ENCODE measurements around the gene SENP1. TPM values are rescaled to one million over a fixed set of nuclear protein-coding genes. Genes with fewer than 3 reads are reported as not detected.

The SENP1 gene
- total and polyA plus RNA-seq, 2 donors (not counting 3 experiments of a cell fraction or from before 2014, with no cell fraction given): 9.9 to 20.5 TPM

DNA sequence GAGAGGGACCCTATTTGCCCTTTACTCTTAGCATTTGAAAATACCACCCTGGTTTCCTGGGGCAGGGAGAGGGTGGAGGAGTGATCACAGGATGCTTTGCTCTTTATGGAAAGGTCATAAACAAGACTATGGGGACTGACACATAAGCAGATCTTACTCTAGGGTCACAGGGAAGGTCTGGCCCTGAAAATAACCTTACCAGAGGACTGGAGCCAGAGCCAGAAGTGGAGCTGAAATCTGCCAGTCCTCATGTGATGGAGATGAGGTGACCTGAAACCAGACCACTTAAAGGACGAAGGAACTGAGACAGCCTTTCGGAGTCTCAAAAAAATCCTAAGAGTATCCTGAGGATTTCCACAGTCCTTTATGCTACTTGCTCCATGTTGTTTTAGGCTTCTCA is 25.6 kb upstream of the SENP1 start:
- Histone ChIP-seq H3K9ac (replicated peaks; ENCODE audit: extremely low read depth, insufficient read depth, low read length) (no peak overlapping the region), H3K27me3 (ENCODE audit: control insufficient read depth in 2 of 2, insufficient read depth in 2 of 2, low read length in 2 of 2) (no peaks in the 10 kb centered on the region), H4K20me1 (replicated peaks; ENCODE audit: control insufficient read depth, extremely low read depth, insufficient read depth, low read length) (no peaks in the 10 kb centered on the region), H3K9me1 (replicated peaks; ENCODE audit: control insufficient read depth, extremely low read depth, insufficient read depth, low read length) (no peaks in the 10 kb centered on the region), H2AFZ (ENCODE audit: low read depth, low read length) (no peak overlapping the region), H3K9me3 (replicated peaks; ENCODE audit: control insufficient read depth, insufficient read depth, low read length) (no peaks in the 10 kb centered on the region), H3K27ac (ENCODE audit: insufficient read depth, low read depth, low read length) (no peak overlapping the region), H3K36me3 (ENCODE audit: control insufficient read depth in 2 of 2, extremely low read depth in 1 of 2, insufficient read depth in 2 of 2, low read length in 2 of 2) (peaks cover 19 to 32% of the 10 kb centered on the region in 2 experiments), H3K4me1 (ENCODE audit: control insufficient read depth, extremely low read depth, insufficient read depth, low read length) (peaks cover 3% of the 10 kb centered on the region), H3K4me3 (replicated peaks in 1 of 3; ENCODE audit: insufficient read depth in 1 of 3, low read depth in 1 of 3, low read length in 3 of 3) (no peak overlapping the region), H3K79me2 (ENCODE audit: control insufficient read depth, insufficient read depth, low read length) (peaks cover 4% of the 10 kb centered on the region), H3K4me2 (ENCODE audit: insufficient read depth, low read length) (no peak overlapping the region)
- CTCF ChIA-PET: no interaction called here
- intact Hi-C loops (cut with micrococcal nuclease): no loop called here
- FAIRE-seq (no peak), DNase-seq (ENCODE audit: low read depth, low spot score) (no peak)
- POLR2A ChIA-PET: no interaction called here
- BruUV-seq (replicated peaks): no TSS peak
- dilution Hi-C loops (cut with MboI; ENCODE audit: extremely low pct_ligation_motif_present, low sequenced_read_pairs): no loop called here
- TF ChIP-seq JUN (IDR thresholded peaks at IDR 0.05; ENCODE audit: borderline replicate concordance, insufficient read depth, insufficient read length, low read depth): no peak
- no peak for TF ChIP-seq EZH2 (IDR thresholded peaks at IDR 0.05; ENCODE audit: borderline replicate concordance, low read depth, low read length, severe bottlenecking)
- no peak for TF ChIP-seq MYC (IDR thresholded peaks at IDR 0.05; ENCODE audit: low read depth, low read length)
- TF ChIP-seq POLR2A (IDR thresholded peaks at IDR 0.05; ENCODE audit: low read depth, low read length): no peak

DNA sequence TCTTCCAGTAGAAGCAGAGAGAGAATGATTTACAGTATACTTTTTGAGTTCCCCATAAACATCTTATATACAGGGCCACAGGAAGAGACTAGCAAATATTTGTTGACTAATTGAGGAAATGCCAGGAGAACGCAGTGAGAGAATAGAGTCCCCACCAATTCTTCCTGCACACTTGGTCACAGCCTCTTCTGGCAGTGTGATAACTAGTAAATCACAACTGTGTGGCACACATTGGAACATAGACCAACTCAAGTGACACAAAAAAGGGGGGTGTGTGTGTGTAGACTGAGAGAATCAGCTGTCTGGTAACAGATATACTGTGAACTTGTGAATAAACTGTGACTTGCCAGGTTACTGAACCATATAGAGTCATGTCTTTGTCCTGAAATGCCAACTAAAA is 23.5 kb upstream of the SENP1 start:
- no peaks in the 10 kb centered on the region for H4K20me1 ChIP-seq (replicated peaks; ENCODE audit: control insufficient read depth, extremely low read depth, insufficient read depth, low read length)
- H3K9me3 ChIP-seq (replicated peaks; ENCODE audit: control insufficient read depth, insufficient read depth, low read length): no peaks in the 10 kb centered on the region
- peaks cover 3% of the 10 kb centered on the region for H3K4me1 ChIP-seq (ENCODE audit: control insufficient read depth, extremely low read depth, insufficient read depth, low read length)
- DNase-seq (ENCODE audit: low read depth, low spot score) (no peak), FAIRE-seq (no peak)
- CTCF ChIA-PET: no interaction called here
- no peaks in the 10 kb centered on the region for H3K27me3 ChIP-seq (ENCODE audit: control insufficient read depth in 2 of 2, insufficient read depth in 2 of 2, low read length in 2 of 2)
- no peak overlapping the region for H3K9ac ChIP-seq (replicated peaks; ENCODE audit: extremely low read depth, insufficient read depth, low read length)
- no peak overlapping the region for H3K27ac ChIP-seq (ENCODE audit: insufficient read depth, low read depth, low read length)
- H3K4me2 ChIP-seq (ENCODE audit: insufficient read depth, low read length): no peak overlapping the region
- BruUV-seq (replicated peaks): no TSS peak
- H3K79me2 ChIP-seq (ENCODE audit: control insufficient read depth, insufficient read depth, low read length): peaks cover 4% of the 10 kb centered on the region
- dilution Hi-C loops (cut with MboI; ENCODE audit: extremely low pct_ligation_motif_present, low sequenced_read_pairs): no loop called here
- POLR2A ChIA-PET: no interaction called here
- no peak overlapping the region for H3K4me3 ChIP-seq (replicated peaks in 1 of 3; ENCODE audit: insufficient read depth in 1 of 3, low read depth in 1 of 3, low read length in 3 of 3)
- H2AFZ ChIP-seq (ENCODE audit: low read depth, low read length): no peak overlapping the region
- peaks cover 17 to 22% of the 10 kb centered on the region in 2 experiments for H3K36me3 ChIP-seq (ENCODE audit: control insufficient read depth in 2 of 2, extremely low read depth in 1 of 2, insufficient read depth in 2 of 2, low read length in 2 of 2)
- TF ChIP-seq POLR2AphosphoS5 (IDR thresholded peaks at IDR 0.05; ENCODE audit: insufficient read depth, low read depth, low read length) (no peak), MYC (IDR thresholded peaks at IDR 0.05; ENCODE audit: low read depth, low read length) (no peak), GATA2 (IDR thresholded peaks at IDR 0.05; ENCODE audit: insufficient read depth, insufficient read length, low read depth, low read length) (no peak), POLR2A (IDR thresholded peaks at IDR 0.05; ENCODE audit: low read depth, low read length) (no peak), FOS (IDR thresholded peaks at IDR 0.05; ENCODE audit: borderline replicate concordance, insufficient read depth, low read length) (no peak), JUN (IDR thresholded peaks at IDR 0.05; ENCODE audit: borderline replicate concordance, insufficient read depth, insufficient read length, low read depth) (no peak), EZH2 (IDR thresholded peaks at IDR 0.05; ENCODE audit: borderline replicate concordance, low read depth, low read length, severe bottlenecking) (no peak)
- TF ChIP-seq, protein P1, sequence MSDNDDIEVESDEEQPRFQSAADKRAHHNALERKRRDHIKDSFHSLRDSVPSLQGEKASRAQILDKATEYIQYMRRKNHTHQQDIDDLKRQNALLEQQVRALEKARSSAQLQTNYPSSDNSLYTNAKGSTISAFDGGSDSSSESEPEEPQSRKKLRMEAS (IDR thresholded peaks at IDR 0.05; ENCODE audit: insufficient read depth, insufficient read length): no peak
- TF ChIP-seq, protein P2, sequence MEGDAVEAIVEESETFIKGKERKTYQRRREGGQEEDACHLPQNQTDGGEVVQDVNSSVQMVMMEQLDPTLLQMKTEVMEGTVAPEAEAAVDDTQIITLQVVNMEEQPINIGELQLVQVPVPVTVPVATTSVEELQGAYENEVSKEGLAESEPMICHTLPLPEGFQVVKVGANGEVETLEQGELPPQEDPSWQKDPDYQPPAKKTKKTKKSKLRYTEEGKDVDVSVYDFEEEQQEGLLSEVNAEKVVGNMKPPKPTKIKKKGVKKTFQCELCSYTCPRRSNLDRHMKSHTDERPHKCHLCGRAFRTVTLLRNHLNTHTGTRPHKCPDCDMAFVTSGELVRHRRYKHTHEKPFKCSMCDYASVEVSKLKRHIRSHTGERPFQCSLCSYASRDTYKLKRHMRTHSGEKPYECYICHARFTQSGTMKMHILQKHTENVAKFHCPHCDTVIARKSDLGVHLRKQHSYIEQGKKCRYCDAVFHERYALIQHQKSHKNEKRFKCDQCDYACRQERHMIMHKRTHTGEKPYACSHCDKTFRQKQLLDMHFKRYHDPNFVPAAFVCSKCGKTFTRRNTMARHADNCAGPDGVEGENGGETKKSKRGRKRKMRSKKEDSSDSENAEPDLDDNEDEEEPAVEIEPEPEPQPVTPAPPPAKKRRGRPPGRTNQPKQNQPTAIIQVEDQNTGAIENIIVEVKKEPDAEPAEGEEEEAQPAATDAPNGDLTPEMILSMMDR (IDR thresholded peaks at IDR 0.05; ENCODE audit: extremely low read depth in 1 of 2, insufficient read depth in 1 of 2, low read depth in 1 of 2, low read length in 2 of 2): no peak
- intact Hi-C loops (cut with micrococcal nuclease): no loop called here
- H3K9me1 ChIP-seq (replicated peaks; ENCODE audit: control insufficient read depth, extremely low read depth, insufficient read depth, low read length): no peaks in the 10 kb centered on the region
